Smooth muscle cell (in vitro differentiated cells): ENCODE results near the gene RNF220. TPM values are rescaled to one million over a fixed set of nuclear protein-coding genes. Genes with fewer than 3 reads are reported as not detected.
A peak's percentile ranks its signal among the peaks of the same experiment; 100 is the strongest.

Source experiments
- DNase-seq: peaks from one replicate; lab custom pipeline; 2025; ENCODE audit not compliant: unreplicated experiment; lab: John Stamatoyannopoulos, UW
- H2AFZ ChIP-seq: fragments of 200-600 bp; sonication (generic); 2 replicates; pipeline ENCODE4 v1.6.0; 2016; ENCODE audit warnings: antibody characterized with exemption, low read depth, mild to moderate bottlenecking
- H3F3A ChIP-seq: fragments of 200-600 bp; sonication (generic); 2 replicates; pipeline ENCODE4 v1.6.0; 2017; ENCODE audit warnings: antibody characterized with exemption, low read depth
- H3K27ac ChIP-seq: fragments of 200-600 bp; sonication (generic); 2 replicates; pipeline ENCODE4 v1.5.1; 2016; ENCODE audit warnings: low read depth, mild to moderate bottlenecking
- H3K27me3 ChIP-seq: fragments of 200-600 bp; sonication (generic); 2 replicates; pipeline ENCODE4 v1.6.1; 2016; ENCODE audit warnings: low read depth, mild to moderate bottlenecking
- H3K36me3 ChIP-seq: fragments of 200-600 bp; sonication (generic); 2 replicates; pipeline ENCODE4 v1.5.1; 2016; ENCODE audit warnings: low read depth
- H3K4me1 ChIP-seq: fragments of 200-600 bp; sonication (generic); 2 replicates; pipeline ENCODE4 v1.5.1; 2016; ENCODE audit warnings: low read depth
- H3K4me2 ChIP-seq: fragments of 200-600 bp; sonication (generic); 2 replicates; pipeline ENCODE4 v1.6.0; 2016; ENCODE audit warnings: mild to moderate bottlenecking
- H3K4me3 ChIP-seq: fragments of 200-600 bp; sonication (generic); 2 replicates; pipeline ENCODE4 v1.5.1; 2016; ENCODE audit warnings: mild to moderate bottlenecking
- H3K79me2 ChIP-seq: fragments of 200-600 bp; sonication (generic); 2 replicates; pipeline ENCODE4 v1.6.0; 2016; ENCODE audit warnings: low read depth, mild to moderate bottlenecking
- H3K9ac ChIP-seq: fragments of 200-600 bp; sonication (generic); 2 replicates; pipeline ENCODE4 v1.6.0; 2016; ENCODE audit warnings: low read depth
- H3K9me3 ChIP-seq: fragments of 200-600 bp; sonication (generic); replicated peaks from 2 replicates; pipeline ENCODE4 v1.5.1; 2016; ENCODE audit warnings: low read depth
- H4K20me1 ChIP-seq: fragments of 200-600 bp; sonication (generic); 2 replicates; pipeline ENCODE4 v1.6.0; 2016; ENCODE audit warnings: low read depth
- CTCF ChIP-seq: fragments of 200-600 bp; sonication (generic); IDR thresholded peaks from 2 replicates; pipeline ENCODE4 v1.5.1; 2017; ENCODE audit warnings: borderline replicate concordance, mild to moderate bottlenecking, antibody characterized with exemption; ENCODE audit not compliant: insufficient read depth, poor library complexity, severe bottlenecking
- WGBS: methylation state at CpG from one replicate; pipeline ENCODE4 v1.1.7; 2016; ENCODE audit warnings: low lambda C conversion rate; 5-methylcytosine and 5-hydroxymethylcytosine counted together
- polyA plus RNA-seq: library from polyadenylated mRNA; unstranded; fragments of >200 nt; fragmentation: Nextera tagmentation; extraction: Ambion mirVana; gene quantifications from 2 replicates; pipeline ENCODE4 v1.2.1, GENCODE V29; 2016
- total RNA-seq: library from RNA; depleted of rRNA; stranded (reverse); fragments of >200 nt; gene quantifications from 2 replicates; pipeline ENCODE4 v1.2.3, GENCODE V29; 2014

The RNF220 gene
- total and polyA plus RNA-seq, 2 experiments from 2014 or later = 65.8 to 71.1 TPM

GRCh38 chr1:44359234-44359935, 45.7 kb upstream of the RNF220 start:
- 85% methylated on average over 6 of the region's 6 CpGs for WGBS
- H2AFZ ChIP-seq = peak overlapping the region; percentile 33
- H3K9me3 ChIP-seq = no peaks in the 10 kb centered on the region
- no peak for DNase-seq
- no peak for TF ChIP-seq CTCF
- no peak overlapping the region for H3K4me2 ChIP-seq
- no peaks in the 10 kb centered on the region for H3F3A ChIP-seq
- H3K27me3 ChIP-seq = no peaks in the 10 kb centered on the region
- H3K79me2 ChIP-seq = peaks cover 5% of the 10 kb centered on the region
- H3K27ac ChIP-seq = no peak overlapping the region
- H3K9ac ChIP-seq = no peak overlapping the region
- no peak overlapping the region for H3K4me3 ChIP-seq
- H4K20me1 ChIP-seq = no peaks in the 10 kb centered on the region
- H3K36me3 ChIP-seq = no peaks in the 10 kb centered on the region
- H3K4me1 ChIP-seq = peaks cover 5% of the 10 kb centered on the region

- Histone ChIP-seq H3K27me3 (no peaks in the 10 kb centered on the region), H3K27ac (no peak overlapping the region), H3K79me2 (no peaks in the 10 kb centered on the region), H3K4me1 (no peaks in the 10 kb centered on the region), H3K4me2 (no peak overlapping the region), H3K4me3 (no peak overlapping the region), H3F3A (no peaks in the 10 kb centered on the region), H3K9me3 (no peaks in the 10 kb centered on the region), H3K36me3 (no peaks in the 10 kb centered on the region), H2AFZ (no peak overlapping the region), H4K20me1 (no peaks in the 10 kb centered on the region), H3K9ac (no peak overlapping the region)
- DNase-seq = no peak
- no peak for TF ChIP-seq CTCF
- WGBS = 70% methylated on average over 4 of the region's 4 CpGs
Observed at GRCh38 chr1:44361478-44361877, 43.6 kb upstream of the RNF220 start.

- H3K4me3 ChIP-seq = no peak overlapping the region
- no peak overlapping the region for H3K27ac ChIP-seq
- H3K9me3 ChIP-seq = no peaks in the 10 kb centered on the region
- WGBS = 88% methylated on average over 7 of the region's 7 CpGs
- TF ChIP-seq CTCF = no peak
- no peaks in the 10 kb centered on the region for H3K79me2 ChIP-seq
- H3F3A ChIP-seq = no peaks in the 10 kb centered on the region
- H3K36me3 ChIP-seq = no peaks in the 10 kb centered on the region
- no peaks in the 10 kb centered on the region for H3K4me1 ChIP-seq
- no peak overlapping the region for H2AFZ ChIP-seq
- H3K9ac ChIP-seq = no peak overlapping the region
- H3K4me2 ChIP-seq = no peak overlapping the region
- H3K27me3 ChIP-seq = no peaks in the 10 kb centered on the region
- DNase-seq = no peak
- no peaks in the 10 kb centered on the region for H4K20me1 ChIP-seq
Observed at GRCh38 chr1:44366371-44366975, 38.6 kb upstream of the RNF220 start.

- H2AFZ ChIP-seq = no peak overlapping the region
- 86% methylated on average over 1 of the region's 1 CpG for WGBS
- H3K4me1 ChIP-seq = no peaks in the 10 kb centered on the region
- no peak for TF ChIP-seq CTCF
- H3K9ac ChIP-seq = no peak overlapping the region
- no peaks in the 10 kb centered on the region for H3K79me2 ChIP-seq
- H3K4me3 ChIP-seq = no peak overlapping the region
- no peak overlapping the region for H3K27ac ChIP-seq
- no peaks in the 10 kb centered on the region for H3K9me3 ChIP-seq
- no peak for DNase-seq
- H3K36me3 ChIP-seq = no peaks in the 10 kb centered on the region
- H3F3A ChIP-seq = no peaks in the 10 kb centered on the region
- H3K27me3 ChIP-seq = no peaks in the 10 kb centered on the region
- no peaks in the 10 kb centered on the region for H4K20me1 ChIP-seq
- no peak overlapping the region for H3K4me2 ChIP-seq
Observed at GRCh38 chr1:44367944-44368343, 37.1 kb upstream of the RNF220 start.
